IMR-90 (cell line): ENCODE results near the gene MICU1. TPM values are rescaled to one million over a fixed set of nuclear protein-coding genes. Genes with fewer than 3 reads are reported as not detected.

Experiments
- ATAC-seq: fragments of 200-7000 bp; cut with Tn5 transposase; 2 replicates; pipeline ENCODE4 v1.9.1; 2020; ENCODE audit warnings: low read depth, mild to moderate bottlenecking, moderate library complexity
- BruUV-seq: library from RNA; stranded (reverse); fragments of 400-500 nt; replicated peaks from 2 replicates; lab custom pipeline; 2021; lab: Mats Ljungman, UMichigan
- CTCF ChIA-PET: fragments of 300-600 bp; formaldehyde crosslinking; extraction: SDS; loops from one replicate; lab custom pipeline; 2021; ENCODE audit warnings: antibody characterized with exemption; lab: Yijun Ruan, JAX
- POLR2A ChIA-PET: fragments of 300-600 bp; sonication (Branson Sonifier 250); formaldehyde crosslinking; loops from one replicate; lab custom pipeline; 2022; ENCODE audit warnings: antibody characterized with exemption; ENCODE audit not compliant: unreplicated experiment; lab: Charles Lee
- DNase-seq: peaks from one replicate; pipeline ENCODE4 v3.0.0; 2013
- H2AFZ ChIP-seq: replicated peaks from 2 replicates; pipeline ENCODE3; 2013; ENCODE audit warnings: low read length, mild to moderate bottlenecking; ENCODE audit not compliant: poor library complexity
- H2AK5ac ChIP-seq: 2 replicates; pipeline ENCODE4 v1.6.1; 2013; ENCODE audit warnings: low read depth, low read length, inconsistent platforms
- H2AK9ac ChIP-seq: replicated peaks from 2 replicates; pipeline ENCODE3; 2013; ENCODE audit warnings: mild to moderate bottlenecking, low read depth, low read length, moderate library complexity; ENCODE audit not compliant: poor library complexity
- H2BK120ac ChIP-seq: 2 replicates; pipeline ENCODE4 v1.6.1; 2013; ENCODE audit warnings: low read depth, low read length, inconsistent platforms
- H2BK15ac ChIP-seq: 3 replicates; pipeline ENCODE4 v1.6.1; 2013; ENCODE audit warnings: low read depth, low read length, inconsistent platforms
- H2BK20ac ChIP-seq: 2 replicates; pipeline ENCODE4 v1.6.1; 2013; ENCODE audit warnings: low read depth, mild to moderate bottlenecking, inconsistent platforms, low read length, moderate library complexity
- H2BK5ac ChIP-seq: 2 replicates; pipeline ENCODE4 v1.6.1; 2013; ENCODE audit warnings: mild to moderate bottlenecking, low read depth, low read length, inconsistent platforms; ENCODE audit not compliant: poor library complexity, severe bottlenecking
- H3K14ac ChIP-seq: replicated peaks from 2 replicates; pipeline ENCODE4 v1.6.1; 2013; ENCODE audit warnings: low read depth, low read length, inconsistent platforms
- H3K18ac ChIP-seq: 2 replicates; pipeline ENCODE4 v1.6.1; 2013; ENCODE audit warnings: low read depth, low read length, control low read depth
- H3K23ac ChIP-seq: 2 replicates; pipeline ENCODE4 v1.6.1; 2013; ENCODE audit warnings: low read depth, low read length, inconsistent platforms
- H3K27ac ChIP-seq: 2 replicates; pipeline ENCODE4 v1.5.1; 2013; ENCODE audit warnings: mild to moderate bottlenecking, control low read depth, low read length; ENCODE audit not compliant: insufficient read depth
- H3K27me3 ChIP-seq: 2 replicates; pipeline ENCODE4 v1.6.1; 2013; ENCODE audit warnings: low read length; ENCODE audit not compliant: control insufficient read depth, insufficient read depth
- H3K36me3 ChIP-seq: 2 replicates; pipeline ENCODE4 v1.6.1; 2013; ENCODE audit warnings: low read length, mixed read lengths; ENCODE audit not compliant: control insufficient read depth, insufficient read depth
- H3K4ac ChIP-seq: 2 replicates; pipeline ENCODE4 v1.6.1; 2013; ENCODE audit warnings: low read depth, low read length, inconsistent platforms
- H3K4me1 ChIP-seq: 2 replicates; pipeline ENCODE4 v1.6.1; 2013; ENCODE audit warnings: low read length, mixed read lengths; ENCODE audit not compliant: control insufficient read depth, insufficient read depth
- H3K4me2 ChIP-seq: 2 replicates; pipeline ENCODE4 v1.6.1; 2013; ENCODE audit warnings: low read depth, mild to moderate bottlenecking, control low read depth, low read length, moderate library complexity
- H3K4me3 ChIP-seq: 2 replicates; pipeline ENCODE4 v1.5.1; 2013; ENCODE audit warnings: low read depth, mild to moderate bottlenecking, control low read depth, low read length, moderate library complexity; ENCODE audit not compliant: insufficient read depth
- H3K56ac ChIP-seq: 2 replicates; pipeline ENCODE4 v1.6.1; 2013; ENCODE audit warnings: low read length, inconsistent platforms; ENCODE audit not compliant: insufficient read depth; ENCODE audit errors: extremely low read depth
- H3K79me1 ChIP-seq, 2 experiments: 2 replicates each; pipeline ENCODE4 v1.6.1; 2013; ENCODE audit warnings: low read length in 2 of 2, inconsistent platforms in 1 of 2, low read depth in 1 of 2
- H3K9ac ChIP-seq: 2 replicates; pipeline ENCODE4 v1.6.1; 2013; ENCODE audit warnings: low read depth, low read length, control low read depth
- H3K9me1 ChIP-seq: 2 replicates; pipeline ENCODE4 v1.6.1; 2013; ENCODE audit warnings: low read length, inconsistent platforms; ENCODE audit not compliant: insufficient read depth
- H3K9me3 ChIP-seq: 2 replicates; pipeline ENCODE4 v1.6.1; 2013; ENCODE audit warnings: low read length; ENCODE audit not compliant: control insufficient read depth, insufficient read depth
- H4K20me1 ChIP-seq: 2 replicates; pipeline ENCODE4 v1.6.1; 2013; ENCODE audit warnings: low read length, inconsistent platforms; ENCODE audit not compliant: insufficient read depth
- H4K5ac ChIP-seq: 2 replicates; pipeline ENCODE4 v1.6.1; 2013; ENCODE audit warnings: mild to moderate bottlenecking, low read depth, low read length, control low read depth
- H4K8ac ChIP-seq, 2 experiments: 2 replicates each; pipeline ENCODE4 v1.6.1; 2013; ENCODE audit warnings: low read depth in 2 of 2, low read length in 2 of 2, control low read depth in 1 of 2, inconsistent platforms in 1 of 2
- H4K91ac ChIP-seq: 2 replicates; pipeline ENCODE4 v1.6.1; 2013; ENCODE audit warnings: low read depth, low read length, inconsistent platforms; ENCODE audit not compliant: insufficient read depth
- NFE2L2 ChIP-seq: fragments of 150-350 bp; IDR thresholded peaks from 2 replicates; pipeline ENCODE4 v1.6.1; 2016; ENCODE audit warnings: low read depth, mild to moderate bottlenecking, low read length
- RFX5 ChIP-seq: IDR thresholded peaks from 2 replicates; pipeline ENCODE4 v1.8.0; 2012; ENCODE audit warnings: low read depth, mild to moderate bottlenecking, low read length, moderate library complexity
- WGBS, 2 experiments: methylation state at CpG; one replicate each; pipeline versions ENCODE4 v1.1.5 to v1.1.7; 2013; ENCODE audit warnings: missing lambda C conversion rate in 2 of 2; ENCODE audit not compliant: insufficient read length in 1 of 2; ENCODE audit errors: extremely low coverage in 2 of 2; 5-methylcytosine and 5-hydroxymethylcytosine counted together
- dilution Hi-C: fragments of 300-500 bp; cut with HindIII; formaldehyde crosslinking; loops from one replicate; pipeline ENCODE4 v1.14.3; 2018; ENCODE audit warnings: low sequenced_read_pairs; ENCODE audit not compliant: unreplicated experiment
- in situ Hi-C: fragments of 300-500 bp; cut with MboI; formaldehyde crosslinking; loops from 3 replicates; pipeline ENCODE4 v1.14.3; 2019; ENCODE audit warnings: low sequenced_read_pairs, inconsistent platforms, mixed read lengths
- intact Hi-C: fragments of 100-400 bp; cut with micrococcal nuclease; formaldehyde crosslinking; loops from 2 replicates; pipeline ENCODE4 v1.10.0; 2022
- polyA plus RNA-seq, 3 experiments: library from polyadenylated mRNA; depleted of rRNA; stranded (reverse); fragments of >200 nt; gene quantifications; 2 replicates each; pipeline ENCODE4 v1.2.3, GENCODE V29; 2012; ENCODE audit warnings: low replicate concordance in 1 of 3
- total RNA-seq: library from RNA; depleted of rRNA; stranded (reverse); fragments of >200 nt; gene quantifications from 2 replicates; pipeline ENCODE4 v1.2.3, GENCODE V29; 2012

MICU1 gene
- total and polyA plus RNA-seq, 2 of the 4 experiments (the other 2 are of a cell fraction) = 43.6 to 44.7 TPM

- BruUV-seq = no TSS peak
- dilution Hi-C loops = no loop called here
Observed at GRCh38 chr10:72610466-72610865, 15.4 kb downstream of the MICU1 start.

More at GRCh38 chr10:72610466-72610865, 15.4 kb downstream of the MICU1 start:
- no peak overlapping the region for H4K5ac ChIP-seq
- peak; percentile 12 for DNase-seq
- ATAC-seq = no peak
- no peaks in the 10 kb centered on the region for H3K27me3 ChIP-seq
- peak overlapping the region; percentile 74 for H3K23ac ChIP-seq
- no peak overlapping the region for H3K4me3 ChIP-seq
- 0 out of 2 replicates have a peak overlapping the region, but pooled peaks have one; percentile 29 for H3K14ac ChIP-seq
- no peak overlapping the region for H2AK5ac ChIP-seq
- no peaks in the 10 kb centered on the region for H3K36me3 ChIP-seq
- H4K91ac ChIP-seq = no peak overlapping the region
- H3K4me1 ChIP-seq = peaks cover 4% of the 10 kb centered on the region; the same call in 1 of the 2 replicates
- in situ Hi-C loops (no loop called here), intact Hi-C loops (no loop called here)
- H3K4ac ChIP-seq = no peak overlapping the region
- no peak overlapping the region for H3K4me2 ChIP-seq
- no peak overlapping the region for H3K18ac ChIP-seq
- 100% methylated on average over 1 of the region's 1 CpG; no CpG with 5 or more reads in 1 of the 2 experiments for WGBS, 2 experiments
- no peak overlapping the region for H2BK120ac ChIP-seq
- H3K79me1 ChIP-seq = peaks cover 29 to 42% of the 10 kb centered on the region in 2 experiments
- H3K9me1 ChIP-seq = 0 out of 2 replicates have a peak, but pooled peaks cover 2% of the 10 kb centered on the region
- H4K8ac ChIP-seq = no peak overlapping the region
- no peak overlapping the region for H3K9ac ChIP-seq
- no peak overlapping the region for H3K56ac ChIP-seq
- CTCF ChIA-PET = no interaction called here
- no peaks in the 10 kb centered on the region for H3K9me3 ChIP-seq
- no peak overlapping the region for H2AK9ac ChIP-seq
- no peak overlapping the region for H3K27ac ChIP-seq
- no peak overlapping the region for H2BK20ac ChIP-seq
- POLR2A ChIA-PET = no interaction called here
- no peak overlapping the region for H2AFZ ChIP-seq
- no peaks in the 10 kb centered on the region; the same call in 1 of the 2 replicates for H4K20me1 ChIP-seq
- no peak overlapping the region for H2BK15ac ChIP-seq
- TF ChIP-seq RFX5 = no peak
- TF ChIP-seq NFE2L2 = no peak
- H2BK5ac ChIP-seq = no peak overlapping the region
